K562 (cell line): ENCODE results near the gene ZGLP1. TPM values are rescaled to one million over a fixed set of nuclear protein-coding genes. Genes with fewer than 3 reads are reported as not detected.

Experiments
- HLTF ChIP-seq: fragments of 450-650 bp; IDR thresholded peaks from 2 replicates; pipeline ENCODE4 v1.6.1; 2016
- ILF3 ChIP-seq: fragments of 450-650 bp; IDR thresholded peaks from 2 replicates; pipeline ENCODE4 v1.6.1; 2018; ENCODE audit warnings: antibody characterized with exemption, mild to moderate bottlenecking, moderate library complexity, borderline replicate concordance
- KLF16 ChIP-seq: IDR thresholded peaks from 2 replicates; pipeline ENCODE4 v1.6.1; 2016; ENCODE audit warnings: antibody characterized with exemption
- MGA ChIP-seq: fragments of 450-650 bp; IDR thresholded peaks from 2 replicates; pipeline ENCODE4 v1.6.1; 2016; ENCODE audit warnings: mild to moderate bottlenecking, moderate library complexity
- SMAD1 ChIP-seq: fragments of 150-350 bp; IDR thresholded peaks from 2 replicates; pipeline ENCODE4 v1.6.1; 2014; ENCODE audit warnings: low read length, low read depth; ENCODE audit not compliant: partially characterized antibody
- YY1 ChIP-seq, 3 experiments: IDR thresholded peaks; 2 replicates each; pipeline ENCODE4 v1.6.1; 2011; ENCODE audit warnings: low read length in 2 of 3, mild to moderate bottlenecking in 2 of 3, moderate library complexity in 2 of 3, borderline replicate concordance in 1 of 3, control low read depth in 1 of 3, low read depth in 1 of 3; ENCODE audit not compliant: insufficient read depth in 3 of 3, insufficient replicate concordance in 2 of 3, control insufficient read depth in 1 of 3, insufficient read length in 1 of 3; ENCODE audit errors: extremely low read depth in 1 of 3
- ZBTB1 ChIP-seq: sonication (generic); formaldehyde crosslinking; IDR thresholded peaks from 2 replicates; pipeline ENCODE4 v1.8.1; 2023; ENCODE audit warnings: missing genetic modification reagents, low read depth, mild to moderate bottlenecking, borderline replicate concordance
- polyA plus RNA-seq, 8 experiments: library from polyadenylated mRNA; depleted of rRNA in 4 of 8; stranded (reverse) in 5 of 8; unstranded in 3 of 8; fragments of >200 nt; fragmentation: Nextera tagmentation in 2 of 8; fragmentation: Illumina TruSeq in 1 of 8; extraction: Ambion mirVana in 2 of 8; extraction: Trizol in 1 of 8; gene quantifications; 2 replicates each; pipeline versions ENCODE4 v1.2.1 to v1.2.3, GENCODE V29; 2011 to 2014; ENCODE audit warnings: inconsistent platforms in 1 of 8, missing spikeins in 1 of 8
- total RNA-seq, 7 experiments: library from RNA; depleted of rRNA in 6 of 7; stranded (reverse); fragments of >200 nt in 6 of 7; fragmentation: Illumina TruSeq in 2 of 7; extraction: Trizol in 2 of 7; gene quantifications; 2 replicates each; pipeline versions ENCODE4 v1.2.1 to v1.2.3, GENCODE V29; 2011 to 2021; ENCODE audit warnings: low replicate concordance in 1 of 7
- TF ChIP-seq, protein P1 (sequence below): sonication (generic); formaldehyde crosslinking; IDR thresholded peaks from 2 replicates; pipeline ENCODE4 v1.8.0; 2022; ENCODE audit warnings: mild to moderate bottlenecking, missing genetic modification reagents
- TF ChIP-seq, protein P2 (sequence below), 2 experiments: IDR thresholded peaks; 2 replicates each; pipeline ENCODE4 v1.6.1; 2012; ENCODE audit warnings: improper control_type of control experiment in 2 of 2, low read depth in 2 of 2, low read length in 2 of 2, borderline replicate concordance in 1 of 2

The ZGLP1 gene
- total and polyA plus RNA-seq, 9 of the 15 experiments (the other 6 are each of a cell fraction or from before 2014, with no cell fraction given), result 0.24 to 4.5 (median 2.2) TPM

DNA sequence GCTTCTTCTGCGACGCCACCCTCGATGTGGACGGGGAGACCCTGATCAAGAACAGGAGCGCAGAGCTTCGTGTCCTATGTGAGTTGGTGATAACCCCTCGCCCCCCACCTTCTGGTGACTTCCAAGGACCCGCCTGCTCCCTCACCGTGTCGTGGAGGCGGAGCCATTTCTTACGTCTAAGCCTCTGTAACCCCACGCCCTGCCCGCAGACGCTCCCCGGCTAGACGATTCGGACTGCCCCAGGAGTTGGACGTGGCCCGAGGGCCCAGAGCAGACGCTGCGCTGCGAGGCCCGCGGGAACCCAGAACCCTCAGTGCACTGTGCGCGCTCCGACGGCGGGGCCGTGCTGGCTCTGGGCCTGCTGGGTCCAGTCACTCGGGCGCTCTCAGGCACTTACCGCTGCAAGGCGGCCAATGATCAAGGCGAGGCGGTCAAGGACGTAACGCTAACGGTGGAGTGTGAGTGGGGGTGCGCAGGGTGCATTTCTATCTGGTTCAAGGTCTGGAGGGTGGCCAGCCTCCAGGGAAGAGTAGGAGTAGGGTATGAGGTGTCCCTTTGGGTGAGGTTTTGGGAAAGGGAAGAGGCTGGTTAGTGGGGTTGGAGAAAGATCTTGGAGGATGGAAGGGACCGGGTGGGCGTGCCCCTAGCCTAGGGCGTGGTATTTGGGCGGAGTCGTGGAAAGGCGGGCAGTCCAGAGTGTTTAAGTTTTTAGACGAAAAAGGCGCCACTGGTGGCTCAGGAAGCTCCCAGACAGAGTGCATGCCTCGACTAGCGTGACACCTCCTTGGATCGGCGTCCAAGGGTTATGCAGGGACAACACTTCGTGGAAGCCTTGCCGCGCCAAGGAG lies 16.6 kb downstream of the ZGLP1 start (continued):
- peak; percentile 66; the same call in 1 of the 2 replicates for TF ChIP-seq MGA
- no peak for TF ChIP-seq SMAD1
- TF ChIP-seq, protein P1, sequence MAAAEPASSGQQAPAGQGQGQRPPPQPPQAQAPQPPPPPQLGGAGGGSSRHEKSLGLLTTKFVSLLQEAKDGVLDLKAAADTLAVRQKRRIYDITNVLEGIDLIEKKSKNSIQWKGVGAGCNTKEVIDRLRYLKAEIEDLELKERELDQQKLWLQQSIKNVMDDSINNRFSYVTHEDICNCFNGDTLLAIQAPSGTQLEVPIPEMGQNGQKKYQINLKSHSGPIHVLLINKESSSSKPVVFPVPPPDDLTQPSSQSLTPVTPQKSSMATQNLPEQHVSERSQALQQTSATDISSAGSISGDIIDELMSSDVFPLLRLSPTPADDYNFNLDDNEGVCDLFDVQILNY, result no peak
- TF ChIP-seq KLF16, result no peak
- no peak for TF ChIP-seq ZBTB1 (CRISPR knock-in tag)
- TF ChIP-seq YY1 (IDR thresholded peaks at IDR 0.05; ENCODE audit: borderline replicate concordance in 1 of 3, control insufficient read depth in 1 of 3, extremely low read depth in 1 of 3, insufficient read depth in 3 of 3, insufficient read length in 1 of 3, insufficient replicate concordance in 2 of 3, low read depth in 1 of 3, low read length in 2 of 3), result no peak
- no peak for TF ChIP-seq ILF3
- 0 out of 2 replicates have a peak, but pooled peaks have one; percentile 15 for TF ChIP-seq HLTF
- TF ChIP-seq, protein P2, sequence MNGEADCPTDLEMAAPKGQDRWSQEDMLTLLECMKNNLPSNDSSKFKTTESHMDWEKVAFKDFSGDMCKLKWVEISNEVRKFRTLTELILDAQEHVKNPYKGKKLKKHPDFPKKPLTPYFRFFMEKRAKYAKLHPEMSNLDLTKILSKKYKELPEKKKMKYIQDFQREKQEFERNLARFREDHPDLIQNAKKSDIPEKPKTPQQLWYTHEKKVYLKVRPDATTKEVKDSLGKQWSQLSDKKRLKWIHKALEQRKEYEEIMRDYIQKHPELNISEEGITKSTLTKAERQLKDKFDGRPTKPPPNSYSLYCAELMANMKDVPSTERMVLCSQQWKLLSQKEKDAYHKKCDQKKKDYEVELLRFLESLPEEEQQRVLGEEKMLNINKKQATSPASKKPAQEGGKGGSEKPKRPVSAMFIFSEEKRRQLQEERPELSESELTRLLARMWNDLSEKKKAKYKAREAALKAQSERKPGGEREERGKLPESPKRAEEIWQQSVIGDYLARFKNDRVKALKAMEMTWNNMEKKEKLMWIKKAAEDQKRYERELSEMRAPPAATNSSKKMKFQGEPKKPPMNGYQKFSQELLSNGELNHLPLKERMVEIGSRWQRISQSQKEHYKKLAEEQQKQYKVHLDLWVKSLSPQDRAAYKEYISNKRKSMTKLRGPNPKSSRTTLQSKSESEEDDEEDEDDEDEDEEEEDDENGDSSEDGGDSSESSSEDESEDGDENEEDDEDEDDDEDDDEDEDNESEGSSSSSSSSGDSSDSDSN (IDR thresholded peaks at IDR 0.05; ENCODE audit: borderline replicate concordance in 1 of 2, low read depth in 2 of 2, low read length in 2 of 2), result peak; percentile 42 to 71; a peak in 2 of 4 replicates
